GM18951 (cell line): ENCODE measurements around the gene KERA.

Source experiments
- POLR2A ChIP-seq: IDR thresholded peaks from 4 replicates; pipeline ENCODE4 v1.6.1; 2011; ENCODE audit warnings: mild to moderate bottlenecking; ENCODE audit not compliant: insufficient read length, insufficient read depth; ENCODE audit errors: extremely low read depth
- in situ Hi-C: fragments of 300-500 bp; cut with MboI; formaldehyde crosslinking; loops from one replicate; pipeline ENCODE4 v1.12.0; 2022; ENCODE audit warnings: low sequenced_read_pairs, mixed read lengths, inconsistent platforms; ENCODE audit not compliant: unreplicated experiment

KERA gene

DNA sequence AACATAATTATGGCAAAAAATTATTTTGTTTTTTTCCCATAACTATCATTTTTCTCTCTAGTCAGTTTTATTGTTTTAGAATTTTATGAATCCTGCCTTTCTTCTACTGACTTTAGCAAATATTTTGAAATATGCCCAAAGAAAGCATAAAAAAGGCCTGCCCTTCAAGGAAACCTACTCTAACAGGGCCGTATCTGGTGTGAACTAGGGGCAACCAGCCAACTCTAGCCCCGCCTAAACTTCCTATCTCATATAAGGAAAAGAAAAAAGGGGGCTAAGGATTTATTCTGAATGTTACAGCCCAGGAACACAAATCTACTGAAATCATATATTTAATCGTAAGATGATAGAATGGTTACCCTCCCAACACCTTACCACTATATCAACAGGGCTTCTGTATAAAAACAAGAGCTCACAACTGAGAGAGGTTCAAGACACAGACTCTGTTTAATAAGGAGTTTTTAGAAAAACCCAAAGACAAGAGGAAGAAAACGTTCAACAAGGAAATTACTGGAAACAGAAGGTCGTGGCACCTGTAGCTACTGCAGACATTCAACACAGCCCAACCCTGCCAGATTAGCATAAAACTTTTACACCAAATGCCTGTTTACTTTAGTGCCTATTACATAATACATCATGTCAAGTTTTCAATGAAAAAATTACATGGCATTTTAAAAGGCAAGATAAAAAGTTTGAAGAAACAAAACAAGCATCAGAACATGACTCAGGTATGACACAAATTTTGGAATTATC lies 40.1 kb downstream of the KERA start:
- in situ Hi-C loops = no loop called here
- no peak for TF ChIP-seq POLR2A

- TF ChIP-seq POLR2A = no peak
- in situ Hi-C loops = no loop called here
Observed at GRCh38 chr12:91017043-91017442, 40.8 kb downstream of the KERA start.

DNA sequence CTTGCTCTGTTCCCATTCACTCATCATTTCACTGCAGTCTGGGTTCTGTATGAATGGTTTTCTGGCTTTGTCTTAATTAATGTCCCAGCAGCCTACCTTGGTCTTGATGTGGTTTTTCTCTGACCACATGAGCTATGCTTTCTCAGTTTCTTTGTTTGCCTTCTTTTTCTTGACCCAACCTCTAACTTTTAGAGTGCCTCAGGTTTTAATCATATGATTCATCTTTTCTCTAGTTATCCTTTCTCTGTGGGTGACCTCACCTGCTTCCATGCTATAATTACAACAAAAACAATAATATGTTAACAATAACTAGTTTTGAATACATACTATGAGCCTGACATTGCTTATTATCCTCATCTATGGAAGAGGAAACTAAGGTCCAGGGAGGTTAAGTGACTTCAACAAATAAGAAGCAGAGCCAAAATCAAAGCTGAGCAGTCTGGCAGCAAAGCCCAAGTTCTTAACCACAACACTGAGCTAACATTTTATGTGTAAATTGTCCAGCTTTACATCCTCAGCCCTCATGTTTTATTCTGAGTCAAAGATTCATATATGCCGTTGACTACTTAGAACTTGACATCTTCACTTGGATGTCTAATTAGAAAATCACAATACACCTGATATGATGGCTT lies 48.4 kb downstream of the KERA start:
- in situ Hi-C loops = no loop called here
- no peak for TF ChIP-seq POLR2A

DNA sequence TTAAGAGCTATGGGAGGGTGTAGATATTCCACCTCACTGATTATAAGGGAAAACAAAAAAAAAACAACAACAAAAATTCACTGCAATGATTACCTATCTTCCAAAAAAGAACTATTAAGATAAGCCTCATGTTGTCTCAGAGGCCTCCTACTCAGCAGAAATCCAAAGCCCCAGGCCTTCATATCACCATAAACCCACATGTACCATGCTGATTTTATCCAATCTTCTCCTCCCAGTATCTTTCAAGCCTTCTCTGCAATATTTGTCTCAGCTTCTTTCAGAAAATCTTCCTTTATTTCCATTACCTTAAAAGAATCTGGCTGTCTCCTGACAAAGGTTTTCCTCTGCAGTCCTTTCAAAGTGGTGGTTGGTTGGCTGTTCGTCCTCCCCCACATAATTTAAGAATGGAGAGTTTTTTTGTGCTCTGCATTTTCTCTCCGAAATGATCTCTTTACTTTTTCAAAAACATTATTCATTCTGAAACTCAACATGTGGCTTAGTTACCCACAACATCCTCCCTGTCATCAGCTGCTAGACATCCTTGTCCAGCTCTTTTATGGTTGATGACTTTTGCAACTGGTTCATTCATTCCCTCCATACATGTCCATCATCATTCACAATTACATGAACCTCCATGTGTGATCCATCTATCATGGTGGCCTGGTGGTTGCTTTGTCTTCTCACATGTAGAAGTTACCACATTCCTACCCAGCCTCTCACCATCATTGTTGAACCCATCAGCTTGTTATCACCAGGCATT lies 50.1 kb downstream of the KERA start:
- in situ Hi-C loops = no loop called here
- no peak for TF ChIP-seq POLR2A

GRCh38 chr12:91004872-91005271 lies 53.0 kb downstream of the KERA start, which contains the start of gene EPYC:
Gene EPYC, minus strand, starts transcription at chr12:91004972. Its CDS starts 2,407 bp downstream, at chr12:91002565.
- no peak for TF ChIP-seq POLR2A
- in situ Hi-C loops = no loop called here

DNA sequence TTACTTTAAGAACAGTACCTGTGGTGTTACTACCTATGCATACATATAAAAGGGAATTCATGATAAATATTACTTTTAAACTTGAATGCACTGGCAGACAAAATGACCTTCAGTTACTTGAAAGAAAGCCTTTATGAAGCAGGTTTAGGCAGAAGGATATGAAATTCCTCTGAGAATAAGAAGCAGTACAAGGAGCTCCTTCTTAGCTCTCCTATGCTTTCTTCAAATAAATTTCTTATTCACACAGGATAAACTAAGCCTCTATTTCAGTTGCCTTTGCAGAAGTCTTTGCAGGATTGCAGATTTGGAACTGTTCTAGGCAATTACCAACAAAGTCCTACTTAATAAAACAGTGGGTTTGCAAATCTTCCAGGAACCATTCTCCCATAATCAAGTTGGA lies 54.1 kb downstream of the KERA start:
- in situ Hi-C loops = no loop called here

GRCh38 chr12:91001306-91001705 lies 56.5 kb downstream of the KERA start:
- in situ Hi-C loops = no loop called here

More for the DNA sequence above, 54.1 kb downstream of the KERA start:
- TF ChIP-seq POLR2A = no peak

More at GRCh38 chr12:91001306-91001705, 56.5 kb downstream of the KERA start:
- TF ChIP-seq POLR2A = no peak
